ENCODE measurements around the gene GZMB.

GRCh38 chr14:24680516-24680915 lies 46.5 kb upstream of the GZMB start:
- TF ChIP-seq CTCF (IDR thresholded peaks at IDR 0.05; ENCODE audit: poor library complexity) = no peak
- TF ChIP-seq EZH2phosphoT487 (IDR thresholded peaks at IDR 0.05; ENCODE audit: low read depth, severe bottlenecking, unreplicated experiment) = no peak
- no peak for TF ChIP-seq EZH2 (IDR thresholded peaks at IDR 0.05; ENCODE audit: borderline replicate concordance)

Measured in hepatocyte (in vitro differentiated cells).